ENCODE data around the gene KCNAB1. TPM values are rescaled to one million over a fixed set of nuclear protein-coding genes. Genes with fewer than 3 reads are reported as not detected.
"Not testable (repeated sequence)": the region's sequence is repeated elsewhere in the genome, so short reads cannot be mapped to it uniquely, and the experiment has no call there.

The KCNAB1 gene
- total RNA-seq, 1 donor from 2014 or later, result 6.3 TPM

- DNase-seq, result no peak
These were observed 422.7 kb downstream of the KCNAB1 start for GRCh38 chr3:156543043-156543555.

- no peak for DNase-seq
These were observed 427.3 kb downstream of the KCNAB1 start for GRCh38 chr3:156547637-156548036.

DNA sequence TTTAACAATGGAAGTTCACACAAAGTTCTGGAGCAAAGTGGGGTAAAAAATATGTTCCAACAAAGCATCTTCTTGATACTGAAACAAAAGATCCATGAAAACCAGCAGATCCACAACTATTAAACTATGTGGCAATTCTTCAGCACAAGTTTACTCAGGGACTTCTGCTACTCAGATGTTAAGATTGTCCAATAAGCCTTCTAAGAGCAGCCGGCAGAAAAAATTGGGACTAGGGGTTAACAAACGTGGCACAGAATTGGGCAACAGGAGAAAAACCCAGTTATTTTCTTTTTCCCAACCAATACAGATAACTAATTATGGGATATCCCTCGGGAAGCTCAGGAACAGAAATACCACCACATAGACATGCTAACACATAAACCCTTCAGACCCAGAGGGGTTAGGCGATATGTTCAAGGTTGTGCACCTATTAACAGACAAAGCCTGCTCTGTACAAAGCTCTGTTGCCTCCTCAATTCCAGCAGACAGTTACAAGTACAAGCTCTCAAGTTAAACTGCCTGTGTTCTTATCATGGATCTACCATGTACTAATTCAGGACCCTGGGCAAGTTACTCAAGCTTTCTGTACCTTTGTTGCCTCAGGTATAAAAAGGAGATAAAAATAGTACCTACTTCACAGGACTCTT is 427.8 kb downstream of the KCNAB1 start:
- no peak for DNase-seq

DNA sequence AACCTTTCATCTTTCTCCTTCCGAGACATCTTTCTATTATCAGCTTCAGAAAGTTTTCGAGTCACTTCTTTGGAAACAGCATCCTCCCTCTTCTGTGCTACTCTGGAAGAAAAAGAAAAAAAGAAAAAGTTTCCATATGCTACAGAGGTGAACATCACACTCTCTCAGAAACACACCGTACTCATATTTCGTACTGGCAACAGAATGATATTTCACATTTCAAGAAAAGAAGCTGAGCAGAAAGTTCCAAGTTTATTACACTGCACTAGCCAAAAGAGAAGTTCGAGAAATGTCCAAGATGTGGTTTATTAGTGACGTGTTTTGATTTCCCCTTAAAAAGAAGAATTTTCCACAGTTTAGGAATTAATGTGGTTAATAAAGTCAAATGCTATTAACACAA is 428.5 kb downstream of the KCNAB1 start:
- DNase-seq, result no peak

DNA sequence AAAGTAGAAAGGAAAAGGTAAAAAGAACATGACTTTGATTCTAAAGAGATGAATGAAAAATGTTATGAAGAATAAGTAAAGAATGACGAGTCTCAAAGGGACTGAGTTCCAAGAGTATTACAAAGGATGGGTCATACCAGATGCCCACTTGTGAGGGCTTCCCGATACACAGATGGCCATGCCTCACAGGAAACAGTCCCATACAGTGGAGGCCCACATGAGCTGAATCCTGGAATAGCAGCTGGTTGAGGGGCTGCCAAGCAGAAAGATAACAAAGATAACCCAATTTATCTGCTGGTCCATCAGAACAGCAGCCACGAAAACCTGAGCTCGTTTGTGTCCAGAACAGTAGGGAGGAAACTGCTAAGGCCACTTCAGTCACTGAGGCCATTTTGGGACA is 430.9 kb downstream of the KCNAB1 start:
- no peak for DNase-seq

DNA sequence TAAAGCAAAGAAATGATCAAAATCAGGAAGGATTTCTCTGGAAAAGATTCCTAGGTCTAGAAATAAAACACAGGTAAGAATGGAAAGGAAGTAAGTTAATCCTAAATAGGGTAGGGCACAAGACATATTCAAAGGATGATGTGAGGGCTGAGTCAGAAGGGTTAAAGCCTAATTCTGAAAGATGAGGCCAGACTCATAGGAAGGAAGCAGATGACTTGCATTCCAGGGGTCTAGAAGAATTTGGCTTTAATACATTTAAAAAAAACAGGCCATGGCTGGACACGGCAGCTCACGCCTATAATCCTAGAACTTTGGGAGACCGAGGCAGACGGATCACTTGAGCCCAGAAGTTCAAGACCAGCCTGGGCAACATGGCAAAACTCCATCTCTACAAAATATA is 431.4 kb downstream of the KCNAB1 start:
- DNase-seq, result no peak

GRCh38 chr3:156552973-156553372 is 432.6 kb downstream of the KCNAB1 start:
- DNase-seq, result no peak

DNA sequence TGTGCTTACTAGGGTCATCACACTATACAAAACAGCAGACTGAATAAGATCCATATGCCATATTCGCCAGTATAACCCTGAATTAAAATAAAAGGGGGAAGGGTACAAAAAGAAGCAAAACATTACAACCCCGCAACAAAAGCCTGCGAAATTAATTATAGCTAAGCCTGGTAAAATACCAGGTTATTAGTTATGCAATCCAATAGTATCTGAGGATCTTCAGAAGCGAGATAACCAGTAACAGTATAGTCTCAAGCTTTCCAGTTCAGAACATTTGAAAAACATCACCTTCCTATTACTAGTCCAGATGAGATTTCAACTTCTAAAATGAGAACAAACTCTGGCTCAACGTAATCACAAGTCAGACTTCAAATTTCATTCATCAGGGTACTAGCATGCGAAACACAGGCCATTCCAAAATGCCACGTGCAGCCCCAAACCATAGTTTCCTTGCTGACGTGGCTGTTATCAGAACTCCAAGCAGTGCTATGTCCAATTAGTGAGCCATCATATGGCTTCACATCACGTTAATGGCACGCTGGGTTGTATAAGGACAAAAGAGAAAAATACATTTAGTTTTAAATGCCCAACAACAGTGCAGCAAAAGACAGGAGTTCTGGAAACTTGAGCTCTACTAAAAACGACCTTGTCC is 433.5 kb downstream of the KCNAB1 start:
- peak; percentile 48 for DNase-seq

DNA sequence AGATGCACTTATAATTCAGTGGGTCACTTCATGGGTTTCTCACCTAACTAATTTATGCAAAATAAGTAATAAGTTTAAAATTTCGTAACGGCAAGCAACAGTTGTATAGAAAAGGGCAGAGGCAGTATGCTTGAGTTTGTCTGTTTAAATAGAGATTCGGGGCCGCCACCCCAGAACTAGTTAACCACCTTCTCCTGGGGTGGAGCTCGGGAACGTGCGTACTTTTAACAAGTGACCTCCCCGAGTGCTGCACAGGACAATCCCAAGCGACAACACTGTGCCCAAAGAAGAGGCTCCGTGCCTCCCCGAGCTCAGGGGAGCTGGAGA is 434.1 kb downstream of the KCNAB1 start:
- DNase-seq, result no peak

DNA sequence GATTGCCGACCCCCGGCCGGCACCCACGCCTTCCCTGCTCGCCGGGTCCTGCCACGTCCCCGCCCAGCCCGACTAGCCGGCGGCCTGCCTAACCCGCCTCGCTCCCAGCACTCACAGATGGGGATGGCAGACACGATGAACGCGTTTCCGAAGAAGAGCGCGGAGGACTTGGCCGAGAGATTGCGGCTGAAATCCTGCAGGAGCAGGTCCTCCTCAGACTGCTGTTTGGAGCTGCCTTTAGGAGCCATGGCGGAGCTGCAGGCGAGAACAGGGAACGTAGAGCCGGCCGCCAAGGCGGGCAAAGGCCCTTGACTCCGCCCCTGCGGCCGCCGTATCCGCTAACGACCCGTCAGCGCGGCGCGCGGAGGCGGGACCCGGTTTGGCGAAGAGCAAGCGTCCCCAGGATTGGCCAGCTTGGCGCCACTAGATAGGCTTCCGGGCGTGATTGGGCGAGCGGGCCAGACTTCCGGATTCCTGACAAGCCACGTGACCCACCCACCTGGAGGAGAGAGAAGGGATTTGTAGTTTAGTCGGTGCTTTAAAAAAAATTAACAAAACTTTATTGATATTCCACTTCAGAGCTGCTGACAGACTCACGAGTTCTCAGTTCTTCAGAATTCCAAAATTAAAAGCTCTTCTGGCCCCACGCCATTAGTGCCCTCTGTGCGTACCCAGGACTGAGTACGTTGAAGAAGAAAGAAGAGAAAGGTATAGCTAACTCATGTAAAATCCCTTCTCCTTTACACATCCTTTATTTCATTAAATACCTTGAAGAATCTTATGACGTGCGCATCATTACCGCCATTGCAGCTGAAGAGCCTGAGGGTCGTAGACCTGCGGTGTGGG is 434.7 kb downstream of the KCNAB1 start, which contains the start of gene SSR3:
TSS of gene SSR3 (minus strand) at position 276 of the 846 bp plus-strand sequence. CDS start at position 248, 28 bp downstream.
- peak; percentile 99 for DNase-seq

DNA sequence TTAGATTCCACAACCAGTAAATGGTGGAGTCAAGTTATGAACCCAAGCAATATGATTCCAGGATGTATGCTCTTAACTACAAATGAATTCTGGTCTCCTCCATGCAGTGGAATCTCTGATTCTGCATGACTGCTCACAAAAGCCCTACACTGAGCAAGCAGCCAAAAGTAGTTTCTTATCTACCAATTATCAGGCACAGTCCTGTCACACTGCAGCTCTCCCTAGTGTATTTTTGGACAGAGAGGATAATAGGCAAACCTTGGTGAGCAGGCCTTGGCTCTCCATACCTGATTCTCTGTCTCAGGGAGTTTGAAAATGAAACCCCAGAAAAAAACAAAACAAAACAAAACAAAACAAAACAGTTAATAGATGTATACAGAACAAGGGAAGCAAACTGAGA is 438.0 kb downstream of the KCNAB1 start:
- no peak for DNase-seq

DNA sequence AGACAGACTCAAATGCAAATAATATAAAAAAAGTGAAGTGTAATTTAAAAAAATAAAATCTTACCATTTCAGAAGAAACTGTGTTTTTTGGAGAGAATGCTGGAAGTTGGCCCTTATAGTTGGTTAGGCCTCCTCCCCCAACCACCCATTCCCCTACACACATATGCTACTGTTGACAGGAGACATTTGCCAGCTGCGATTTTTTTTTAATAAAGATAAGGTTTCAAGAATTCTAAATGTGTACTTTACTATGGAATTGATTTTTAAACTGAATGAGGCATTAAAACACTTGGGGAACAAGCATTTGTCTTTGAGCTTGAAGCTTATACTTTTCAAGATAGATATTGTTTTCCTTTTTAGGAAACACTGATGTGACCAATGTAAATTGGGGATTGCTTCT is 438.9 kb downstream of the KCNAB1 start:
- DNase-seq, result no peak

DNA sequence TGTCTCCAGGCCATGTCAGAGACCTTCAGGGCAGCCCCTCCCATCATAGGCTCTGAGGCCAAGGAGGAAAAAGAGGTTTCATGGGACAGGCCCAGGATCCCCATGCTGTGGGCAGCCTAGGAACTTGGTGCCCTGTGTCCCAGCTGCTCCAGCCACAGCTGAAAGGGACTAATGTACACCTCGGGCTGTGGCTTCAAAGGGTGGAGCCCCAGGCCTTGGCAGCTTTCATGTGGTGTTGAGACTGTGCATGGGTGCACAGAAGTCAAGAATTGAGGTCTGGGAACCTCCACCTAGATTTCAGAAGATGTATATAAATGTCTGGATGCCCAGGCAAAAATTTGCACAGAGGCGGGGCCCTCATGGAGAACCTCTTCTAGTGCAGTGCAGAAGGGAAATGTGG is 441.2 kb downstream of the KCNAB1 start:
- no peak for DNase-seq

GRCh38 chr3:156562486-156562885 is 442.1 kb downstream of the KCNAB1 start:
- DNase-seq, result not testable (repeated sequence)

- DNase-seq, result no peak
These were observed 443.7 kb downstream of the KCNAB1 start for GRCh38 chr3:156563900-156564682.

DNA sequence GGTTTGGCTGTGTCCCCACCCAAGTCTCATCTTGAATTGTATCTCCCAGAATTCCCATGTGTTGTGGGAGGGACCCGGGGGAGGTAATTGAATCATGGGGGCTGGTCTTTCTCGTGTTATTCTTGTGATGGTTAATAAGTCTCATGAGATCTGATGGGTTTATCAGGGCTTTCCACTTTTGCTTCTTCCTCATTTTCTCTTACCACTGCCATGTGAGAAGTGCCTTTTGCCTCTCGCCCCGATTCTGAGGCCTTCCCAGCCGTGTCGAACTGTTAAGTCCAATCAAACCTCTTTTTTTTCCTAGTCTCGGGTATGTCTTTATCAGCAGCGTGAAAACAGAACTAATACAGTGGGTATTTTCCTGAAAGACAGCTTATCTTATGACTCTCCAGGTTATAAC is 448.6 kb downstream of the KCNAB1 start:
- not testable (repeated sequence) for DNase-seq

DNA sequence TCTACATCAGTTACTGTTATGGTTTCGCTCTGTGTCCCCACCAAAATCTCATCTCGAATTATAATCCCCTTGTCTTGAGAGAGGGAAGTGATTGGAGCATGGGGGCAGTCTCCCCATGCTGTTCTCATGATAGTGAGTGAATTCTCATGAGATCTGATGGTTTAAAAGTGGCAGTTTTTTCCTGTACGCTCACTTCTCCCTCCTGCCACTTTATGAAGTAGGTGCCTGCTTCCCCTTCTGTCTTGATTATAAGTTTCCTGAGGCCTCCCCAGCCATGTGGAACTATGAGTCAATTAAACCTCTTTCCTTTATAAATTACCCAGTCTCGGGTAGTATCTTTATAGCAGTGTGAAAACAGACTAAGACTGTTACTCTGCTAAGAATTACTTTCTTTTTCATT is 449.5 kb downstream of the KCNAB1 start:
- DNase-seq, result not testable (repeated sequence)

GRCh38 chr3:156575641-156576040 is 455.3 kb downstream of the KCNAB1 start:
- DNase-seq, result peak; percentile 85

DNA sequence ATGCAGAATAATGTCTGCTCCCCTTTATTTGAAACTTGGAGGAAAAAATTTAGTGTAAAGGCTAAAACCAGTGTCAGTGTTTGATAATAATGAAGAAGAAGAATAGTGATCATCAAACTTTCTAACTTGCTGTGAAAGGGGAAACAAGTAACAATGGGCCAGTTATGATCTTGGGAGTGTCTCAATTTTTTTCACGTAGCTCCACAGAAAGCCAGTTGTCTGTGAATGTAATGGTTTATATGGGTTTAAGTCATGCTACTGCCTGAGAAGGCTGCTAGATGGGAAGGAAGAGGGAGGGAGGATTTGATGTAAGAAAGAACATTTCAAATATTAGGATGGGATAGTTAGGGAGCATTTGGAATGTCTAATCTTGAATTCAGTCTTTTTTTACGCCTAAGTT is 455.7 kb downstream of the KCNAB1 start:
- DNase-seq, result no peak

- DNase-seq, result no peak
These were observed 456.4 kb downstream of the KCNAB1 start for GRCh38 chr3:156576651-156577348.

- DNase-seq, result no peak
These were observed 457.4 kb downstream of the KCNAB1 start for GRCh38 chr3:156577736-156578135.

DNA sequence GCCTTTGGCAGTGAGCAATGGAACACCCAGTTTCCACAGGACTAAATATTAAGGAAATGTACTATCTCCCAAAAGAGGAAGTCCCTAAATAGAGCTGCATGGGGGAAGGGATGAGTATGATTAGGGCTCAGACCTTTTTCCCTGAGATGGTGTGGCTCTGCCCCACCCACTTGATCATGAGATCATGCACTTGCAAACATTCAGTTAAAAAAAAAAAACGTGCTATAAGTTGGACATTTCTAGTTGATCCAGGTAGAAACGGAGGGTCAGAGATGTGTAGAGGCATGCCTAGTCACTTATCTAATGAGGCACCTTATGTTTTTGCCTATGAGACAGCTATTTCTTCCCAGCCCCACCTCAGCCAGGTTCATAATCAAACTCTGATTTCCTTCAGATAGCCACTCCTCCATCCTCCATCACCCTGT is 459.1 kb downstream of the KCNAB1 start:
- no peak for DNase-seq
